Stomach smooth muscle (tissue), 2 donors: ENCODE results near the gene GAS2L2.
"Not testable (repeated sequence)": the region's sequence is repeated elsewhere in the genome, so short reads cannot be mapped to it uniquely, and the experiment has no call there.

Experiments used
- H3K27ac ChIP-seq: one replicate; pipeline ENCODE4 v1.7.0; 2013; ENCODE audit warnings: mild to moderate bottlenecking, low read length, inconsistent platforms
- H3K27me3 ChIP-seq, 2 donors: one replicate each; pipeline ENCODE4 v1.7.0; 2013; ENCODE audit warnings: low read length in 2 of 2; ENCODE audit not compliant: insufficient read depth in 2 of 2, control insufficient read depth in 1 of 2
- H3K36me3 ChIP-seq, 2 donors: one replicate each; pipeline ENCODE4 v1.7.0; 2013; ENCODE audit warnings: low read length in 2 of 2; ENCODE audit not compliant: control insufficient read depth in 2 of 2, insufficient read depth in 2 of 2
- H3K4me1 ChIP-seq: one replicate; pipeline ENCODE4 v1.7.0; 2013; ENCODE audit warnings: low read length; ENCODE audit not compliant: control insufficient read depth, insufficient read depth
- H3K4me3 ChIP-seq, 2 donors: one replicate each; pipeline ENCODE4 v1.7.0; 2013; ENCODE audit warnings: low read length in 2 of 2
- H3K9ac ChIP-seq, 2 donors: one replicate each; pipeline ENCODE4 v1.7.0; 2013; ENCODE audit warnings: low read length in 2 of 2, mild to moderate bottlenecking in 1 of 2
- H3K9me3 ChIP-seq, 2 donors: one replicate each; pipeline ENCODE4 v1.7.0; 2013; ENCODE audit warnings: low read length in 2 of 2; ENCODE audit not compliant: control insufficient read depth in 2 of 2
- donor health status: healthy.
- donor health status: Pancreatic carcinoma.

The GAS2L2 gene

DNA sequence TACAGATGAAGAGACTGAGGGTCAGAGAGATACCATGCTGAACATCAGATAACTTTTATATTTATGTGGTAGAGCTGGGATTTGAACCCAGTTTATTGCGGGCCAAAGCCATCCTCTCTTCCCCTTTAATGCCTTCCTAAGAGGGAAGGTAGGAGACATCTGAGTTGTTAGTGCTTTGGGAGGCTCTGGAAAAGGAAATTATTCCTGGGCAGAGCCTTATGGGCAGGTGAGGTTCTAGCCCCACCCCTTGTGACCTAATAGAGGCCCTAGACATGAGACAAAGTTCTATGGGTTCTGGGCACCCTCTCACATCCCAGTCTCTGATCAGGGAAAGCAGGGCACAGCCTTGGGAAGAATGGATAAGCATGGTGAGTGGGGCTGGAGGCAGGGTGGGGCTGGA, 7.5 kb upstream of the GAS2L2 start, which contains the start of gene C17orf50:
Gene C17orf50, plus strand, starts transcription at position 301 of the 400 bp plus-strand sequence. Its CDS starts 55 bp downstream, at position 356.
- H3K4me3 ChIP-seq = no peak within 1 kb of the TSS
- H3K9me3 ChIP-seq = no peaks in the 10 kb centered on the region
- H3K9ac ChIP-seq = no peak within 1 kb of the TSS
- H3K27me3 ChIP-seq = no peaks in the 10 kb centered on the region
- peaks cover 18% of the 10 kb centered on the region for H3K4me1 ChIP-seq
- no peak within 1 kb of the TSS for H3K27ac ChIP-seq
- no peaks in the 10 kb centered on the region for H3K36me3 ChIP-seq

GRCh38 chr17:35757243-35757642, 4.2 kb upstream of the GAS2L2 start:
- Histone ChIP-seq H3K9ac (no peak overlapping the region), H3K9me3 (no peaks in the 10 kb centered on the region), H3K27ac (no peak overlapping the region), H3K27me3 (peaks cover 2 to 3% of the 10 kb centered on the region in 2 donors), H3K4me3 (no peak overlapping the region), H3K4me1 (peaks cover 11% of the 10 kb centered on the region), H3K36me3 (no peaks in the 10 kb centered on the region)

DNA sequence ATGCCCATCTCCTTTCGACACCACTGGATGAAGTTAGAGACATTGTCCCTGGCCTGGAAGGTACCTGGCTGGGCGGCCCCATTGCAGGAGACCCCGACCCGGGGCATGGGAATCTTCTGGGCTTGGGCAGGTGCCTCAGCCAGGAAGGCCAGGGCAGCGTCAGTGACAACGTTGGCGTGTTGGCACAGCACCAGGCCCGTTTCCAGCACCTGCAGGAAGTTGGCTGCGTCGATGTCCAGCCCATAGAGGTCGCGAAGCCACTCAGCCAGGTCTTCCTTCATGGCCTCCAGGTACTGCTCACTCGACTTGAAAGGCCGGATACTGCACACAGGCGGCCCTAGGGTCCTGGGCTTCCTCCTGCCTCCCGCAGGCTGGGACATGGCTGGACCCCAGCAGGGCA, 568 bp downstream of the GAS2L2 start:
- peaks cover 34 to 35% of the 10 kb centered on the region in 2 donors for H3K27me3 ChIP-seq
- H3K4me3 ChIP-seq = peak overlapping the region in 1 of 2 donors; percentile 29
- no peaks in the 10 kb centered on the region for H3K36me3 ChIP-seq
- no peak overlapping the region for H3K9ac ChIP-seq
- H3K27ac ChIP-seq = no peak overlapping the region
- H3K9me3 ChIP-seq = no peaks in the 10 kb centered on the region
- peaks cover 15% of the 10 kb centered on the region for H3K4me1 ChIP-seq

- H3K27ac ChIP-seq, H3K9ac ChIP-seq: not testable (repeated sequence)
- H3K27me3 ChIP-seq = peaks cover 34 to 35% of the 10 kb centered on the region in 2 donors
Measured at GRCh38 chr17:35751541-35751940, 1.5 kb downstream of the GAS2L2 start.

DNA sequence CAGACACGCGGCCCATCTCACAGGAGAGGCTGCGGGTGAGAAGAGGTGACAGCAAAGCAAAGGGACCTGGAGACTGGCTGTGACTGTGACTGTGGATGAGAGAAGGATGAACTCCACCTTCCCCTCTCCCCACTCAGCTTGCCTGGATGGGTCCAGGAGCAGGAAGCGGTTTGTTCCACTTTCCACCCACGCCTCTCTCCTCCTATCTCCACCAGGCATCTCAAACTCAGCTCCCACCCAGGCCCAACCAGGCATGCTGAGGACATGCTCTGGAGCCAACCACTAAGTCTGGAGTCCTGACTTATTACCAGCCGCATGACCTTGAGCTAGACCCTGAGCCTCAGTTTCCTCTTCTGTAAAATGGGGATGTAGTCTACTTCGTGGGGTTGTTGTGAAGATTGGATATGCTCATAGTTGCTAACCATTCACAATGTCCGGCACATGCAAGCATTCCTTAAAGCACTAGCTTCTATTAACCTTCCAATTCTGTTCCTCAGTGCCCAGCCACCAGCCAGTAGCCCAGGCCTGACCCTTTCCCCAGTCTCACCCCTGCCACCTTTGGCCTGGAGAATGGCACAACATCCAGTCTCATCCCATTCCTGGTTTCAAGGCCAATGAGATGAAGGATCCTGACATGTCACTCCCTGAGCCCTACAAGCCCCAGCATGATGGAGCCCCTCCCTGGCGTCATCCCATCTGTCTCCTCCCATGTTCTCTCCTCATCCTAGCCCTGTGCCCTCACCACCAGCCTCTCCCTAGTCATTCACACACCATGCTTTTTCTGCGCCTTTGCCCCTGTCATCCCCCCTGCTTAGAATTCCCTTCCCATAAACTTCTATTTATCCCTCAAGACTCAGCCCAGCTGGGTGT, 2.3 kb downstream of the GAS2L2 start:
- H3K4me3 ChIP-seq = no peak overlapping the region
- no peak overlapping the region for H3K27ac ChIP-seq
- H3K9ac ChIP-seq = no peak overlapping the region
- peaks cover 15% of the 10 kb centered on the region for H3K4me1 ChIP-seq
- H3K36me3 ChIP-seq = no peaks in the 10 kb centered on the region
- H3K9me3 ChIP-seq = no peaks in the 10 kb centered on the region
- peaks cover 39 to 42% of the 10 kb centered on the region in 2 donors for H3K27me3 ChIP-seq

More at GRCh38 chr17:35751541-35751940, 1.5 kb downstream of the GAS2L2 start:
- not testable (repeated sequence) for H3K4me3 ChIP-seq, H3K36me3 ChIP-seq, H3K9me3 ChIP-seq
- peaks cover 15% of the 10 kb centered on the region for H3K4me1 ChIP-seq

DNA sequence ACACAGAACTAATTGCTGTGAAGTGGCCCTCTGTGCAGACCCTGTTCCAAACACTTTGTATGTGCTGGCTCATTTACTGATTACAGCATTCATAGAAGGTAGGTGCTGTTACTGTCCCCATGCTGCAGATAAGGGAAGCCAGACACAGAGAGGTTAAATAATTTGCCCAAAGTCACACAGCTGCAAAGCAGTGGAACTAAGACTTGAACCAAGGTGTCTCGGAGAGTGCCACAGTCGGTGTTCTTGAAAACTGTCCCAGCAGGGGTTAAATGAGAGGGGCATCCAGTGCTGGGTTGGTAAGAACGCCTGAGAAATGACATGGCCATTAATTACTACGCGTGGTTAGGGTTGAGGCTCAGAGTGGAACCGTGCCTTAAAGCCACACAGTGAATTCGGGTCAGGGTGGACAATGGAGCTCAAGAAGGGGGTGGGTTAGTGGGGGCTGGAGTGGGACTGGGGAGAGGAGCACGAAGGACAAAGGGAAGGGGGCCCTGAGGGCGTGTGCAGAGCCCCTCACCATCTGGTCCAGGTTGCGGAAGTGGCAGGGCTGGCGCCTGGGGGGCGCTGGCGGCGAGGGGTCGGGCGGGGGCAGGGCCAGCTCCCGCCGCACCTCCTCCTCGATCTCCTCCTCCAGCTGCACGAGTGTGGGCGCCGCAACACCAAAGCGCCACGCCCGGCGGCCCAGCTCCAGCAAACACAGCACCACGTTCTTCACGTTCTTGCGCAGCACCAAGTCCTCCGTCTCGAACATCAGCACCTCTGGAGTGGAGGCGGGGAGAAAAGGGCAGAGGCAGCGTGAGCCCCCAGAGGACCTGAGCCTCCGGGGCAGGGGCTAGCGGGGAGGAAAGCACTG, 3.3 kb downstream of the GAS2L2 start:
- Histone ChIP-seq H3K4me3 (no peak overlapping the region), H3K36me3 (no peaks in the 10 kb centered on the region), H3K27me3 (peaks cover 39 to 42% of the 10 kb centered on the region in 2 donors), H3K9me3 (no peaks in the 10 kb centered on the region), H3K27ac (no peak overlapping the region), H3K4me1 (peaks cover 15% of the 10 kb centered on the region), H3K9ac (no peak overlapping the region)

DNA sequence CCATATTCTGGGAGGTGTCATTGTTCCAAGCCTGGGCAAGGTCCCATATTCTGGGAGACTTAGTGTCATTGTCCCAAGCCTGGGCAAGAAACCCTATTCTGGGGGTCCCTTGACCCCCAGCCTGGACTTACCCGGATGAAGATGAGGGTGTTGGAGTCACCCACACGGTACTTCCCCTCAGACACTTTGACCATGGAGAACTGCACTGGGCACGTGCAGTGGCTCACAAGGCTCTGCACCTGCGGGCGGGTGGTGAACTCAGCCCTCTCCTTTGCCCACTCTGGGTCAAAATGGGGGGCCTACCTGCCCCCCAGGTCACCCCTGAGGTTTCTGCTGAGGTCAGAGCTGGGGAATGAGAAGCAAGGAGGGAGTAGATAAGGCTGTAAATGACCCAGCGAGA, 4.1 kb downstream of the GAS2L2 start:
- Histone ChIP-seq H3K4me3 (no peak overlapping the region), H3K9me3 (no peaks in the 10 kb centered on the region), H3K9ac (no peak overlapping the region), H3K27me3 (peaks cover 42 to 46% of the 10 kb centered on the region in 2 donors), H3K36me3 (no peaks in the 10 kb centered on the region), H3K4me1 (peaks cover 15% of the 10 kb centered on the region), H3K27ac (no peak overlapping the region)

DNA sequence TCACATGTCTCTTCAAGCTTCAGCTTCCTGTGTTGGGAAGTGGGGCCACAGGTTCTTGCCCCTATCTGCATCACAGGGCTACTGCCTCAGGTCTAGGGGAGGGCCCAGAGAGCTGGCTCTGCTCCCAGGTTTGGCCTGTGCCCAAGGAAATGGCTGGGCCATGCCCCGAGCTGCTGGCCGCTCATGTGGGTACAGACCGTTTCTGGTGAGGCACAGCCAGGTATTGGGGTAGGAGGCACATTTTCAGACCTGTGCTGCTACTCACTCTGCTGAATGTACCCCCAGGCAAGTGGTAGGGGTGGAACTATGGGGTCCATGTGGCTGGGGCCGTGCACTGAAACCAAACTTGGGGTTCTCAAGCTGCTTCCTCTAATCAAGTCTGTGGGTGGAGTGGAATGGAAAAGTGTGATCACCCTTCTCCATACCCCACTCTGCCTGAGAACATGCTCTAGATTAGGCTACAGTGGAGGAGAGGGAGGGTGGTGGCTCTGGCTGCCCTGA, 4.6 kb downstream of the GAS2L2 start:
- Histone ChIP-seq H3K4me1 (peaks cover 15% of the 10 kb centered on the region), H3K27ac (no peak overlapping the region), H3K4me3 (no peak overlapping the region), H3K9me3 (no peaks in the 10 kb centered on the region), H3K36me3 (no peaks in the 10 kb centered on the region), H3K9ac (no peak overlapping the region), H3K27me3 (peaks cover 48 to 52% of the 10 kb centered on the region in 2 donors)

DNA sequence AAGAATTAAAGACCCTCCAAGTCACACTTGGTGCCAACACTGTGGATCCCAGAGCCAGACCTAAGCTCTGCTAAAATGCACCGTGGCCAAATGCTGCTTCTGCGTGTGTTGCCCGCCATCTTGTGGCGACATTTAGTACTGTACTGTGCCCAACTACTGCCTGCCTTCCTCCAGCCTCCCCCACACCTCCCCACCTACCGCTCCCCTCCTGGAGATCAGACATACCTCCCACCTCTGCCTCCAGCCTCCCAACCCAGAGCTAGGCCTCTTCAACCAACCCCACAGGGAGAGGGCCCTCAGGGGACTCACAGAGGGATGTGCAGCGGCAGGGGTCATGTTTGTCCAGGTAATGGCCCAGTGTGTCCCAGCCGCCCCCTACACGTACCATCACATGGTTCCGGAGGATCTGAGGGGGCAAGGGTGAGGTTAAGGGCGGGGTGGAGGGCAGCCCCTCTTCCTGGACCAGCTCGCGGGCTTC, 5.5 kb downstream of the GAS2L2 start:
- H3K4me1 ChIP-seq = peaks cover 8% of the 10 kb centered on the region
- H3K4me3 ChIP-seq = no peak overlapping the region
- H3K27me3 ChIP-seq = peaks cover 55 to 57% of the 10 kb centered on the region in 2 donors
- H3K36me3 ChIP-seq = no peaks in the 10 kb centered on the region
- no peak overlapping the region for H3K9ac ChIP-seq
- no peaks in the 10 kb centered on the region for H3K9me3 ChIP-seq
- no peak overlapping the region for H3K27ac ChIP-seq

DNA sequence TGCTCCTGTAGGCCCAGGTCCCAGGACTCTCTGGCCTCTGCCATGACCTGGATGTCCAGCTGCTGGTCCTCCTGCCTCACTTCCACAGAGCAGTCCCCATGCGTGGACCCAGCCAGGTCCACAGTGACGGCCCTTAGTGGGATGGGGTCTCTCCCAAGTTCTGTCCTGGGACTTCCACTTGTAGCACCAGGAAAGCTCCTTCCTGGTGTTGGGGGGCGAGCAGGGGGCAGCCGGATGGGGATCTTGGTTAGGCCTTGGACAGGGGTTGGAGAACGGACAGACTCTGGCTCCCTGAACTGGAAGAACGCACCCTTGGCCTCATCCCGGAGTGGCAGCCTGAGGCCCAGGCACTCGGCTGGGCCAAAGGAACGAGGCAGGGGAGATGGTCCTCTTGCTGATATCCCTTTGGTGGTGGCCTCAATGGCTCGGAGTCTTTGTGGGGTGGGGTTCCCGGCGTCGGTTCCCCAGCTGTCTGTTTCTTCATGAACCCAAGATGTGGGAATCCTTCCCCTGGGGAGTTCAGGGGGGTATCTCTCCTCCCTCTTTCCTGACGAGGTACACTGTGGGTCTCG, 7.2 kb downstream of the GAS2L2 start:
- Histone ChIP-seq H3K36me3 (no peaks in the 10 kb centered on the region), H3K4me3 (no peak overlapping the region), H3K9me3 (no peaks in the 10 kb centered on the region), H3K27me3 (peaks cover 63 to 75% of the 10 kb centered on the region in 2 donors), H3K27ac (no peak overlapping the region), H3K9ac (no peak overlapping the region), H3K4me1 (peaks cover 6% of the 10 kb centered on the region)
